ENCODE results near the gene MUC5B. TPM values are rescaled to one million over a fixed set of nuclear protein-coding genes. Genes with fewer than 3 reads are reported as not detected.
"Not testable (repeated sequence)": the region's sequence is repeated elsewhere in the genome, so short reads cannot be mapped to it uniquely, and the experiment has no call there.

MUC5B gene
- total RNA-seq, 2 experiments from 2014 or later: not detected

DNA sequence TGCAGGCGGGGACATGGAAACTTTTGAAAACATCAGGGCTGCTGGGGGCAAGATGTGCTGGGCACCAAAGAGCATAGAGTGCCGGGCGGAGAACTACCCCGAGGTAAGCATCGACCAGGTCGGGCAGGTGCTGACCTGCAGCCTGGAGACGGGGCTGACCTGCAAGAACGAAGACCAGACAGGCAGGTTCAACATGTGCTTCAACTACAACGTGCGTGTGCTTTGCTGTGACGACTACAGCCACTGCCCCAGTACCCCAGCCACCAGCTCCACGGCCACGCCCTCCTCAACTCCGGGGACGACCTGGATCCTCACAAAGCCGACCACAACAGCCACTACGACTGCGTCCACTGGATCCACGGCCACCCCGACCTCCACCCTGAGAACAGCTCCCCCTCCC lies 19.4 kb downstream of the MUC5B start:
- ATAC-seq (ENCODE audit: low read depth) (no peak), DNase-seq (no peak)
- Mint-ChIP-seq H3K4me3 (no peak overlapping the region), H3K27ac (no peak overlapping the region), H3K9me3 (peaks cover 4% of the 10 kb centered on the region), H3K36me3 (no peaks in the 10 kb centered on the region), H3K27me3 (no peaks in the 10 kb centered on the region), H3K4me1 (no peaks in the 10 kb centered on the region)
- POLR2A ChIA-PET: no interaction called here

DNA sequence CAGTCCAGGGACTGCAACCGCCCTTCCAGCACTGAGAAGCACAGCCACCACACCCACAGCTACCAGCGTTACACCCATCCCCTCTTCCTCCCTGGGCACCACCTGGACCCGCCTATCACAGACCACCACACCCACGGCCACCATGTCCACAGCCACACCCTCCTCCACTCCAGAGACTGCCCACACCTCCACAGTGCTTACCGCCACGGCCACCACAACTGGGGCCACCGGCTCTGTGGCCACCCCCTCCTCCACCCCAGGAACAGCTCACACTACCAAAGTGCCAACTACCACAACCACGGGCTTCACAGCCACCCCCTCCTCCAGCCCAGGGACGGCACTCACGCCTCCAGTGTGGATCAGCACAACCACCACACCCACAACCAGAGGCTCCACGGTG lies 19.9 kb downstream of the MUC5B start:
- H3K27ac Mint-ChIP-seq; H3K4me3 Mint-ChIP-seq; POLR2A ChIA-PET; H3K9me3 Mint-ChIP-seq; H3K4me1 Mint-ChIP-seq; H3K27me3 Mint-ChIP-seq; H3K36me3 Mint-ChIP-seq; ATAC-seq (ENCODE audit: low read depth); DNase-seq: not testable (repeated sequence)

DNA sequence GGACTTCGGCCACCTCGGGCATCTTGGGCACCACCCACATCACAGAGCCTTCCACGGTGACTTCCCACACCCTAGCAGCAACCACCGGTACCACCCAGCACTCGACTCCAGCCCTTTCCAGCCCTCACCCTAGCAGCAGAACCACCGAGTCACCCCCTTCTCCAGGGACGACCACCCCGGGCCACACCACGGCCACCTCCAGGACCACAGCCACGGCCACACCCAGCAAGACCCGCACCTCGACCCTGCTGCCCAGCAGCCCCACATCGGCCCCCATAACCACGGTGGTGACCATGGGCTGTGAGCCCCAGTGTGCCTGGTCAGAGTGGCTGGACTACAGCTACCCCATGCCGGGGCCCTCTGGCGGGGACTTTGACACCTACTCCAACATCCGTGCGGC lies 20.7 kb downstream of the MUC5B start:
- DNase-seq; H3K27ac Mint-ChIP-seq; H3K4me3 Mint-ChIP-seq; POLR2A ChIA-PET; H3K9me3 Mint-ChIP-seq; H3K27me3 Mint-ChIP-seq; ATAC-seq (ENCODE audit: low read depth); H3K4me1 Mint-ChIP-seq; H3K36me3 Mint-ChIP-seq: not testable (repeated sequence)

DNA sequence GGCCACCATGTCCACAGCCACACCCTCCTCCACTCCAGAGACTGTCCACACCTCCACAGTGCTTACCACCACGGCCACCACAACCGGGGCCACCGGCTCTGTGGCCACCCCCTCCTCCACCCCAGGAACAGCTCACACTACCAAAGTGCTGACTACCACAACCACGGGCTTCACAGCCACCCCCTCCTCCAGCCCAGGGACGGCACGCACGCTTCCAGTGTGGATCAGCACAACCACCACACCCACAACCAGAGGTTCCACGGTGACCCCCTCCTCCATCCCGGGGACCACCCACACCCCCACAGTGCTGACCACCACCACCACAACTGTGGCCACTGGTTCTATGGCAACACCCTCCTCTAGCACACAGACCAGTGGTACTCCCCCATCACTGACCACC lies 21.7 kb downstream of the MUC5B start:
- H3K27me3 Mint-ChIP-seq; H3K9me3 Mint-ChIP-seq; H3K4me1 Mint-ChIP-seq; H3K4me3 Mint-ChIP-seq; ATAC-seq (ENCODE audit: low read depth); POLR2A ChIA-PET; H3K36me3 Mint-ChIP-seq; DNase-seq; H3K27ac Mint-ChIP-seq: not testable (repeated sequence)

DNA sequence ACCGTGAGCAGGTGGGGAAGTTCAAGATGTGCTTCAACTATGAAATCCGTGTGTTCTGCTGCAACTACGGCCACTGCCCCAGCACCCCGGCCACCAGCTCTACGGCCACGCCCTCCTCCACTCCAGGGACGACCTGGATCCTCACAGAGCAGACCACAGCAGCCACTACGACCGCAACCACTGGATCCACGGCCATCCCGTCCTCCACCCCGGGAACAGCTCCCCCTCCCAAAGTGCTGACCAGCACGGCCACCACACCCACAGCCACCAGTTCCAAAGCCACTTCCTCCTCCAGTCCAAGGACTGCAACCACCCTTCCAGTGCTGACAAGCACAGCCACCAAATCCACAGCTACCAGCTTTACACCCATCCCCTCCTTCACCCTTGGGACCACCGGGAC lies 22.9 kb downstream of the MUC5B start:
- POLR2A ChIA-PET; DNase-seq; H3K36me3 Mint-ChIP-seq; H3K9me3 Mint-ChIP-seq; H3K4me1 Mint-ChIP-seq; ATAC-seq (ENCODE audit: low read depth); H3K4me3 Mint-ChIP-seq; H3K27ac Mint-ChIP-seq; H3K27me3 Mint-ChIP-seq: not testable (repeated sequence)

DNA sequence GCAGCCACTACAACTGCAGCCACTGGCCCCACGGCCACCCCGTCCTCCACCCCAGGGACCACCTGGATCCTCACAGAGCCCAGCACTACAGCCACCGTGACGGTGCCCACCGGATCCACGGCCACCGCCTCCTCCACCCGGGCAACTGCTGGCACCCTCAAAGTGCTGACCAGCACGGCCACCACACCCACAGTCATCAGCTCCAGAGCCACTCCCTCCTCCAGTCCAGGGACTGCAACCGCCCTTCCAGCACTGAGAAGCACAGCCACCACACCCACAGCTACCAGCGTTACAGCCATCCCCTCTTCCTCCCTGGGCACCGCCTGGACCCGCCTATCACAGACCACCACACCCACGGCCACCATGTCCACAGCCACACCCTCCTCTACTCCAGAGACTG lies 23.4 kb downstream of the MUC5B start:
- H3K36me3 Mint-ChIP-seq; H3K4me1 Mint-ChIP-seq; H3K27me3 Mint-ChIP-seq; H3K27ac Mint-ChIP-seq; DNase-seq; POLR2A ChIA-PET; ATAC-seq (ENCODE audit: low read depth); H3K4me3 Mint-ChIP-seq: not testable (repeated sequence)
- H3K9me3 Mint-ChIP-seq: peaks cover 14% of the 10 kb centered on the region

DNA sequence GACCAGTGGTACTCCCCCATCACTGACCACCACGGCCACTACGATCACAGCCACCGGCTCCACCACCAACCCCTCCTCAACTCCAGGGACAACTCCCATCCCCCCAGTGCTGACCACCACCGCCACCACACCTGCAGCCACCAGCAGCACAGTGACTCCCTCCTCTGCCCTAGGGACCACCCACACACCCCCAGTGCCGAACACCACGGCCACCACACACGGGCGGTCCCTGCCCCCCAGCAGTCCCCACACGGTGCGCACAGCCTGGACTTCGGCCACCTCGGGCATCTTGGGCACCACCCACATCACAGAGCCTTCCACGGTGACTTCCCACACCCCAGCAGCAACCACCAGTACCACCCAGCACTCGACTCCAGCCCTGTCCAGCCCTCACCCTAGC lies 24.2 kb downstream of the MUC5B start:
- ATAC-seq (ENCODE audit: low read depth); POLR2A ChIA-PET; H3K36me3 Mint-ChIP-seq; H3K27ac Mint-ChIP-seq; H3K4me3 Mint-ChIP-seq; DNase-seq; H3K27me3 Mint-ChIP-seq; H3K4me1 Mint-ChIP-seq: not testable (repeated sequence)
- H3K9me3 Mint-ChIP-seq: peaks cover 16% of the 10 kb centered on the region

DNA sequence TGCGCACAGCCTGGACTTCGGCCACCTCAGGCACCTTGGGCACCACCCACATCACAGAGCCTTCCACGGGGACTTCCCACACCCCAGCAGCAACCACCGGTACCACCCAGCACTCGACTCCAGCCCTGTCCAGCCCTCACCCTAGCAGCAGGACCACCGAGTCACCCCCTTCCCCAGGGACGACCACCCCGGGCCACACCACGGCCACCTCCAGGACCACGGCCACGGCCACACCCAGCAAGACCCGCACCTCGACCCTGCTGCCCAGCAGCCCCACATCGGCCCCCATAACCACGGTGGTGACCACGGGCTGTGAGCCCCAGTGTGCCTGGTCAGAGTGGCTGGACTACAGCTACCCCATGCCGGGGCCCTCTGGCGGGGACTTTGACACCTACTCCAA lies 26.1 kb downstream of the MUC5B start:
- H3K4me1 Mint-ChIP-seq; H3K4me3 Mint-ChIP-seq; POLR2A ChIA-PET; ATAC-seq (ENCODE audit: low read depth); DNase-seq; H3K27me3 Mint-ChIP-seq; H3K36me3 Mint-ChIP-seq; H3K27ac Mint-ChIP-seq: not testable (repeated sequence)
- H3K9me3 Mint-ChIP-seq: peaks cover 16% of the 10 kb centered on the region

DNA sequence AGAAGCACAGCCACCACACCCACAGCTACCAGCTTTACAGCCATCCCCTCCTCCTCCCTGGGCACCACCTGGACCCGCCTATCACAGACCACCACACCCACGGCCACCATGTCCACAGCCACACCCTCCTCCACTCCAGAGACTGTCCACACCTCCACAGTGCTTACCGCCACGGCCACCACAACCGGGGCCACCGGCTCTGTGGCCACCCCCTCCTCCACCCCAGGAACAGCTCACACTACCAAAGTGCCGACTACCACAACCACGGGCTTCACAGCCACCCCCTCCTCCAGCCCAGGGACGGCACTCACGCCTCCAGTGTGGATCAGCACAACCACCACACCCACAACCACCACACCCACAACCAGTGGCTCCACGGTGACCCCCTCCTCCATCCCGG lies 27.5 kb downstream of the MUC5B start:
- peaks cover 16% of the 10 kb centered on the region for H3K9me3 Mint-ChIP-seq
- H3K4me1 Mint-ChIP-seq; H3K27me3 Mint-ChIP-seq; H3K36me3 Mint-ChIP-seq; ATAC-seq (ENCODE audit: low read depth); H3K27ac Mint-ChIP-seq; DNase-seq; POLR2A ChIA-PET; H3K4me3 Mint-ChIP-seq: not testable (repeated sequence)

DNA sequence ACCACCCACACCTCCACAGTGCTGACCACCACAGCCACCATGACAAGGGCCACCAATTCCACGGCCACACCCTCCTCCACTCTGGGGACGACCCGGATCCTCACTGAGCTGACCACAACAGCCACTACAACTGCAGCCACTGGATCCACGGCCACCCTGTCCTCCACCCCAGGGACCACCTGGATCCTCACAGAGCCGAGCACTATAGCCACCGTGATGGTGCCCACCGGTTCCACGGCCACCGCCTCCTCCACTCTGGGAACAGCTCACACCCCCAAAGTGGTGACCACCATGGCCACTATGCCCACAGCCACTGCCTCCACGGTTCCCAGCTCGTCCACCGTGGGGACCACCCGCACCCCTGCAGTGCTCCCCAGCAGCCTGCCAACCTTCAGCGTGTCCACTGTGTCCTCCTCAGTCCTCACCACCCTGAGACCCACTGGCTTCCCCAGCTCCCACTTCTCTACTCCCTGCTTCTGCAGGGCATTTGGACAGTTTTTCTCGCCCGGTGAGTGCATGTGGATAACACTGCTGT lies 28.4 kb downstream of the MUC5B start:
- H3K4me3 Mint-ChIP-seq: no peak overlapping the region
- no peaks in the 10 kb centered on the region for H3K27me3 Mint-ChIP-seq
- peaks cover 1% of the 10 kb centered on the region for H3K36me3 Mint-ChIP-seq
- DNase-seq: no peak
- H3K27ac Mint-ChIP-seq: no peak overlapping the region
- ATAC-seq (ENCODE audit: low read depth): no peak
- H3K9me3 Mint-ChIP-seq: peaks cover 15% of the 10 kb centered on the region
- H3K4me1 Mint-ChIP-seq: no peaks in the 10 kb centered on the region
- POLR2A ChIA-PET: no interaction called here

DNA sequence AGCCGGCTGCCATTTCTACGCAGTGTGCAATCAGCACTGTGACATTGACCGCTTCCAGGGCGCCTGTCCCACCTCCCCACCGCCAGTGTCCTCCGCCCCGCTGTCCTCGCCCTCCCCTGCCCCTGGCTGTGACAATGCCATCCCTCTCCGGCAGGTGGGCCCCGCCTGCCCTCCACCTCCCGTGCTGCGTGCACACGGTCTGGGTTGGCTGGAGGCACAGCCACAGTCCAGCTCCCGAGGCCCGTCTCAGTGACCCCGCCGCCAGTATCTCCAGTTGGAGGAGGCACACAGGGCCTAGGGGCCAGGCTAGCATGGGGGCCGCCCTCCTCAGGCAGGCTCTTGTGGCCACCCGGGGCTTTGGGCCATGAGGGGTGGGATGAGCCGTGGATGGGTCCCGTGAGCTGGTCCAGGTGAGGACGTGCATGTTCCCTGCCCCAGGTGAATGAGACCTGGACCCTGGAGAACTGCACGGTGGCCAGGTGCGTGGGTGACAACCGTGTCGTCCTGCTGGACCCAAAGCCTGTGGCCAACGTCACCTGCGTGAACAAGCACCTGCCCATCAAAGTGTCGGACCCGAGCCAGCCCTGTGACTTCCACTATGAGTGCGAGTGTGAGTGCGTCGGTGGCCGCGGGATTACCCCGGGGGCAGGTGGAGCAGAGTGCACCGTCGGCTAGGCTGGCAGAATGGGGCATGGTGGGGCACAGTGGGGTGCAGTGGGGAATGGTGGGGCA lies 29.7 kb downstream of the MUC5B start:
- peaks cover 13% of the 10 kb centered on the region for H3K9me3 Mint-ChIP-seq
- POLR2A ChIA-PET: no interaction called here
- no peak for ATAC-seq (ENCODE audit: low read depth)
- H3K36me3 Mint-ChIP-seq: peaks cover 1% of the 10 kb centered on the region
- H3K4me1 Mint-ChIP-seq: no peaks in the 10 kb centered on the region
- no peak overlapping the region for H3K27ac Mint-ChIP-seq
- H3K27me3 Mint-ChIP-seq: no peaks in the 10 kb centered on the region
- no peak overlapping the region for H3K4me3 Mint-ChIP-seq
- DNase-seq: no peak

DNA sequence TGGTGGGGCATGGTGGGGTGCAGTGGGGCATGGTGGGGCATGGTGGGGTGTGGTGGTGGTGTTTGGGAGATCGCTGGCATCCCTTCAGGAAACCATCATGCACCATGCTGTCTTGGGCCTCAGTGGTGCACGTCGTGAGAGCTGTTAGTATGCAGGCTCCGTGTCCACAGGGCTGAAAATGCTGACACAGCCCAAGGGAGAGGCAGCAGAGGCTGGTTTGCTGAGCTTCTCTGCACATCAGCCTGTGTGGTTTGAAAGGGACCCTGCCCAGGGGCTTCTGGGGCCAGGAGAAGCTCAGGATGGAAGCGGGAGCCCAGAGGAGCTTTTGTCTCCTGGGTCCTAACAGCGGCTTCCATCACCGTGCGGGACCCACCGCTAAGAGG lies 30.2 kb downstream of the MUC5B start:
- DNase-seq (no peak), ATAC-seq (ENCODE audit: low read depth) (no peak)
- no peak overlapping the region for H3K4me3 Mint-ChIP-seq
- peaks cover 1% of the 10 kb centered on the region for H3K36me3 Mint-ChIP-seq
- H3K27me3 Mint-ChIP-seq: no peaks in the 10 kb centered on the region
- H3K4me1 Mint-ChIP-seq: no peaks in the 10 kb centered on the region
- peaks cover 13% of the 10 kb centered on the region for H3K9me3 Mint-ChIP-seq
- POLR2A ChIA-PET: no interaction called here
- H3K27ac Mint-ChIP-seq: no peak overlapping the region

DNA sequence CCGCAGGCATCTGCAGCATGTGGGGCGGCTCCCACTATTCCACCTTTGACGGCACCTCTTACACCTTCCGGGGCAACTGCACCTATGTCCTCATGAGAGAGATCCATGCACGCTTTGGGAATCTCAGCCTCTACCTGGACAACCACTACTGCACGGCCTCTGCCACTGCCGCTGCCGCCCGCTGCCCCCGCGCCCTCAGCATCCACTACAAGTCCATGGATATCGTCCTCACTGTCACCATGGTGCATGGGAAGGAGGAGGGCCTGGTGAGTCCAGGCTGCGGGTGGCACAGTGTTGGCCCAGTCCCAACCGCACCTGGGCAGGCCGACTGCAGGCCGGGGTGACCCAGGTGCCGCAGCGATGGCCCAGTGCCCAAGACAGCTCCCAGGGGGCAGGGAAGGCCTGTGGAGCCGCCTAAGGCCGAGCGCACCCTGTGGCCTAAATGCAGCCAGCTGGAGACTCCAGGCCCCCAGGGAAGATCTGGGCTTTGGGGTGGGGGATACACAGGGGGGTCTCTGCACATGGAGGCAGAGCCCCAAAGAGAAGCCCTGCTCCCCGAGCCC lies 31.3 kb downstream of the MUC5B start:
- POLR2A ChIA-PET: no interaction called here
- DNase-seq: no peak
- peaks cover 1% of the 10 kb centered on the region for H3K36me3 Mint-ChIP-seq
- H3K4me3 Mint-ChIP-seq: no peak overlapping the region
- no peak overlapping the region for H3K27ac Mint-ChIP-seq
- H3K4me1 Mint-ChIP-seq: no peaks in the 10 kb centered on the region
- H3K27me3 Mint-ChIP-seq: no peaks in the 10 kb centered on the region
- no peak for ATAC-seq (ENCODE audit: low read depth)
- H3K9me3 Mint-ChIP-seq: peaks cover 13% of the 10 kb centered on the region

DNA sequence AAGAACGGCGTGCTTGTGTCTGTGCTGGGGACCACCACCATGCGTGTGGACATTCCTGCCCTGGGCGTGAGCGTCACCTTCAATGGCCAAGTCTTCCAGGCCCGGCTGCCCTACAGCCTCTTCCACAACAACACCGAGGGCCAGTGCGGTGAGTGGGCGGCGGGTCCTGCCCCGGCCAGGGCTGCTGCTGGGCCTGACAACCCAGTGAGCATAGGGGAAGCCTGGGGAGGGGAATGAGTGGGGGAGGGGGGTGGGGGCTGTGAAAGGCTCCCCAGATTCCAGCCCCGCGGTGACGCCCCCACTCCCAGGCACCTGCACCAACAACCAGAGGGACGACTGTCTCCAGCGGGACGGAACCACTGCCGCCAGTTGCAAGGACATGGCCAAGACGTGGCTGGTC lies 31.9 kb downstream of the MUC5B start:
- ATAC-seq (ENCODE audit: low read depth) (no peak), DNase-seq (no peak)
- no peaks in the 10 kb centered on the region for H3K27me3 Mint-ChIP-seq
- no peak overlapping the region for H3K4me3 Mint-ChIP-seq
- no peaks in the 10 kb centered on the region for H3K4me1 Mint-ChIP-seq
- H3K9me3 Mint-ChIP-seq: peaks cover 10% of the 10 kb centered on the region
- POLR2A ChIA-PET: no interaction called here
- H3K27ac Mint-ChIP-seq: no peak overlapping the region
- peaks cover 1% of the 10 kb centered on the region for H3K36me3 Mint-ChIP-seq
